Fibroblast of lung (primary cell): ENCODE results near the gene WWC2. TPM values are rescaled to one million over a fixed set of nuclear protein-coding genes. Genes with fewer than 3 reads are reported as not detected.

ENCODE experiments used
- DNase-seq, 2 donors: peaks; one replicate each; pipeline versions ENCODE4 v3.0.0 to v3.0.0-alpha.2; 2010; ENCODE audit warnings: low read depth in 2 of 2
- H2AFZ ChIP-seq: 2 replicates; pipeline ENCODE4 v1.5.1; 2012; ENCODE audit warnings: low read length, control low read depth, inconsistent platforms
- H3K27ac ChIP-seq: 2 replicates; pipeline ENCODE4 v1.5.1; 2011; ENCODE audit warnings: low read length, control low read depth; ENCODE audit not compliant: insufficient read depth
- H3K27me3 ChIP-seq: 2 replicates; pipeline ENCODE4 v1.5.1; 2011; ENCODE audit warnings: mild to moderate bottlenecking, low read length; ENCODE audit not compliant: control insufficient read depth, insufficient read depth
- H3K36me3 ChIP-seq: 2 replicates; pipeline ENCODE4 v1.5.1; 2011; ENCODE audit warnings: low read length; ENCODE audit not compliant: control insufficient read depth, insufficient read depth
- H3K4me1 ChIP-seq: 2 replicates; pipeline ENCODE4 v1.5.1; 2011; ENCODE audit warnings: low read length; ENCODE audit not compliant: control insufficient read depth, insufficient read depth; ENCODE audit errors: extremely low read depth
- H3K4me2 ChIP-seq: 2 replicates; pipeline ENCODE4 v1.5.1; 2011; ENCODE audit warnings: low read length, control low read depth; ENCODE audit not compliant: insufficient read depth; ENCODE audit errors: extremely low read depth
- H3K4me3 ChIP-seq, 4 experiments: fragments of 200-600 bp in 1 of 4; sonication (generic) in 1 of 4; replicated peaks in 1 of 4; 2 replicates each; pipeline ENCODE4 v1.5.1; 2011 to 2016; ENCODE audit warnings: low read length in 4 of 4, low read depth in 3 of 4, mild to moderate bottlenecking in 3 of 4, control low read depth in 2 of 4, inconsistent platforms in 1 of 4, mixed read lengths in 1 of 4; ENCODE audit not compliant: insufficient read depth in 1 of 4; ENCODE audit errors: control extremely low read depth in 1 of 4
- H3K79me2 ChIP-seq: 2 replicates; pipeline ENCODE4 v1.5.1; 2012; ENCODE audit warnings: mild to moderate bottlenecking, low read length, inconsistent platforms; ENCODE audit not compliant: control insufficient read depth, insufficient read depth
- H3K9ac ChIP-seq: 2 replicates; pipeline ENCODE4 v1.5.1; 2011; ENCODE audit warnings: mild to moderate bottlenecking, low read length, control low read depth; ENCODE audit not compliant: insufficient read depth
- H3K9me3 ChIP-seq: 2 replicates; pipeline ENCODE4 v1.5.1; 2012; ENCODE audit warnings: low read depth, low read length; ENCODE audit not compliant: control insufficient read depth, insufficient read depth
- H4K20me1 ChIP-seq: 2 replicates; pipeline ENCODE4 v1.5.1; 2011; ENCODE audit warnings: low read length; ENCODE audit not compliant: control insufficient read depth, insufficient read depth; ENCODE audit errors: extremely low read depth
- CTCF ChIP-seq, 2 donors: IDR thresholded peaks in 1 of 2; conservative IDR thresholded peaks in 1 of 2; 1 replicate in 1 of 2; 2 replicates in 1 of 2; pipeline ENCODE4 v1.5.1; 2011 to 2012; ENCODE audit warnings: low read length in 2 of 2, control low read depth in 1 of 2, inconsistent platforms in 1 of 2, low read depth in 1 of 2, mild to moderate bottlenecking in 1 of 2
- EZH2 ChIP-seq: IDR thresholded peaks from 2 replicates; pipeline ENCODE4 v1.5.1; 2012; ENCODE audit warnings: low read length, control low read depth, mild to moderate bottlenecking; ENCODE audit errors: missing control alignments
- polyA plus RNA-seq, 2 donors: library from polyadenylated mRNA; depleted of rRNA in 1 of 2; stranded (reverse) in 1 of 2; unstranded in 1 of 2; fragments of >200 nt; gene quantifications; 2 replicates each; pipeline ENCODE4 v1.2.1, GENCODE V29; 2011 to 2012; ENCODE audit warnings: missing spikeins in 1 of 2
- total RNA-seq: library from RNA; depleted of rRNA; stranded (reverse); fragments of >200 nt; gene quantifications from 2 replicates; pipeline ENCODE4 v1.2.1, GENCODE V29; 2014

Gene WWC2
- total and polyA plus RNA-seq, 2 donors (not counting 1 experiment from before 2014, with no cell fraction given): 31.6 to 34.0 TPM

GRCh38 chr4:183163135-183163534 is 64.1 kb downstream of the WWC2 start:
- Histone ChIP-seq H4K20me1 (no peaks in the 10 kb centered on the region), H3K27me3 (no peaks in the 10 kb centered on the region), H3K9me3 (no peaks in the 10 kb centered on the region), H2AFZ (no peak overlapping the region), H3K79me2 (peaks cover 23% of the 10 kb centered on the region), H3K4me2 (no peak overlapping the region), H3K4me3 (no peak overlapping the region), H3K36me3 (no peaks in the 10 kb centered on the region), H3K4me1 (peaks cover 2% of the 10 kb centered on the region), H3K9ac (no peak overlapping the region), H3K27ac (no peak overlapping the region)
- DNase-seq: no peak
- TF ChIP-seq CTCF (conservative IDR thresholded peaks at IDR 0.05 in 1 of 2, IDR thresholded peaks at IDR 0.05 in 1 of 2; ENCODE audit: low read depth in 1 of 2, low read length in 2 of 2) (no peak), EZH2 (no peak)

GRCh38 chr4:183164963-183165362 is 65.9 kb downstream of the WWC2 start:
- DNase-seq: peak in 1 of 2 donors; percentile 32
- Histone ChIP-seq H3K9me3 (no peaks in the 10 kb centered on the region), H4K20me1 (no peaks in the 10 kb centered on the region), H3K36me3 (no peaks in the 10 kb centered on the region), H3K79me2 (peaks cover 24% of the 10 kb centered on the region), H3K27me3 (no peaks in the 10 kb centered on the region), H3K4me3 (no peak overlapping the region), H3K4me2 (no peak overlapping the region), H3K27ac (no peak overlapping the region), H2AFZ (no peak overlapping the region), H3K4me1 (peaks cover 2% of the 10 kb centered on the region), H3K9ac (no peak overlapping the region)
- TF ChIP-seq CTCF (conservative IDR thresholded peaks at IDR 0.05 in 1 of 2, IDR thresholded peaks at IDR 0.05 in 1 of 2; ENCODE audit: low read depth in 1 of 2, low read length in 2 of 2) (no peak), EZH2 (no peak)

GRCh38 chr4:183165376-183165775 is 66.3 kb downstream of the WWC2 start:
- no peaks in the 10 kb centered on the region for H3K36me3 ChIP-seq
- peak overlapping the region; percentile 7 for H3K4me2 ChIP-seq
- no peaks in the 10 kb centered on the region for H3K9me3 ChIP-seq
- DNase-seq: peak in 1 of 2 donors; percentile 62
- no peaks in the 10 kb centered on the region for H4K20me1 ChIP-seq
- H3K27me3 ChIP-seq: no peaks in the 10 kb centered on the region
- no peak for TF ChIP-seq CTCF (conservative IDR thresholded peaks at IDR 0.05 in 1 of 2, IDR thresholded peaks at IDR 0.05 in 1 of 2; ENCODE audit: low read depth in 1 of 2, low read length in 2 of 2)
- no peak for TF ChIP-seq EZH2
- no peak overlapping the region for H3K4me3 ChIP-seq
- peaks cover 26% of the 10 kb centered on the region for H3K79me2 ChIP-seq
- no peak overlapping the region for H3K9ac ChIP-seq
- H3K4me1 ChIP-seq: peaks cover 2% of the 10 kb centered on the region
- no peak overlapping the region for H3K27ac ChIP-seq
- no peak overlapping the region for H2AFZ ChIP-seq
